IMR-90 (cell line): ENCODE data around the gene RPL10A. TPM values are rescaled to one million over a fixed set of nuclear protein-coding genes. Genes with fewer than 3 reads are reported as not detected.
"Not testable (repeated sequence)": the region's sequence is repeated elsewhere in the genome, so short reads cannot be mapped to it uniquely, and the experiment has no call there.

ENCODE experiments used
- ATAC-seq: fragments of 200-7000 bp; cut with Tn5 transposase; 2 replicates; pipeline ENCODE4 v1.9.1; 2020; ENCODE audit warnings: low read depth, mild to moderate bottlenecking, moderate library complexity
- BruUV-seq: library from RNA; stranded (reverse); fragments of 400-500 nt; replicated peaks from 2 replicates; lab custom pipeline; 2021; lab: Mats Ljungman, UMichigan
- CTCF ChIA-PET: fragments of 300-600 bp; formaldehyde crosslinking; extraction: SDS; loops from one replicate; lab custom pipeline; 2021; ENCODE audit warnings: antibody characterized with exemption; lab: Yijun Ruan, JAX
- POLR2A ChIA-PET: fragments of 300-600 bp; sonication (Branson Sonifier 250); formaldehyde crosslinking; loops from one replicate; lab custom pipeline; 2022; ENCODE audit warnings: antibody characterized with exemption; ENCODE audit not compliant: unreplicated experiment; lab: Charles Lee
- DNase-seq: peaks from one replicate; pipeline ENCODE4 v3.0.0; 2013
- H2AFZ ChIP-seq: replicated peaks from 2 replicates; pipeline ENCODE3; 2013; ENCODE audit warnings: low read length, mild to moderate bottlenecking; ENCODE audit not compliant: poor library complexity
- H2AK5ac ChIP-seq: 2 replicates; pipeline ENCODE4 v1.6.1; 2013; ENCODE audit warnings: low read depth, low read length, inconsistent platforms
- H2AK9ac ChIP-seq: replicated peaks from 2 replicates; pipeline ENCODE3; 2013; ENCODE audit warnings: mild to moderate bottlenecking, low read depth, low read length, moderate library complexity; ENCODE audit not compliant: poor library complexity
- H2BK120ac ChIP-seq: 2 replicates; pipeline ENCODE4 v1.6.1; 2013; ENCODE audit warnings: low read depth, low read length, inconsistent platforms
- H2BK15ac ChIP-seq: 3 replicates; pipeline ENCODE4 v1.6.1; 2013; ENCODE audit warnings: low read depth, low read length, inconsistent platforms
- H2BK20ac ChIP-seq: 2 replicates; pipeline ENCODE4 v1.6.1; 2013; ENCODE audit warnings: low read depth, mild to moderate bottlenecking, inconsistent platforms, low read length, moderate library complexity
- H2BK5ac ChIP-seq: 2 replicates; pipeline ENCODE4 v1.6.1; 2013; ENCODE audit warnings: mild to moderate bottlenecking, low read depth, low read length, inconsistent platforms; ENCODE audit not compliant: poor library complexity, severe bottlenecking
- H3K14ac ChIP-seq: replicated peaks from 2 replicates; pipeline ENCODE4 v1.6.1; 2013; ENCODE audit warnings: low read depth, low read length, inconsistent platforms
- H3K18ac ChIP-seq: 2 replicates; pipeline ENCODE4 v1.6.1; 2013; ENCODE audit warnings: low read depth, low read length, control low read depth
- H3K23ac ChIP-seq: 2 replicates; pipeline ENCODE4 v1.6.1; 2013; ENCODE audit warnings: low read depth, low read length, inconsistent platforms
- H3K27ac ChIP-seq: 2 replicates; pipeline ENCODE4 v1.5.1; 2013; ENCODE audit warnings: mild to moderate bottlenecking, control low read depth, low read length; ENCODE audit not compliant: insufficient read depth
- H3K27me3 ChIP-seq: 2 replicates; pipeline ENCODE4 v1.6.1; 2013; ENCODE audit warnings: low read length; ENCODE audit not compliant: control insufficient read depth, insufficient read depth
- H3K36me3 ChIP-seq: 2 replicates; pipeline ENCODE4 v1.6.1; 2013; ENCODE audit warnings: low read length, mixed read lengths; ENCODE audit not compliant: control insufficient read depth, insufficient read depth
- H3K4ac ChIP-seq: 2 replicates; pipeline ENCODE4 v1.6.1; 2013; ENCODE audit warnings: low read depth, low read length, inconsistent platforms
- H3K4me1 ChIP-seq: 2 replicates; pipeline ENCODE4 v1.6.1; 2013; ENCODE audit warnings: low read length, mixed read lengths; ENCODE audit not compliant: control insufficient read depth, insufficient read depth
- H3K4me2 ChIP-seq: 2 replicates; pipeline ENCODE4 v1.6.1; 2013; ENCODE audit warnings: low read depth, mild to moderate bottlenecking, control low read depth, low read length, moderate library complexity
- H3K4me3 ChIP-seq: 2 replicates; pipeline ENCODE4 v1.5.1; 2013; ENCODE audit warnings: low read depth, mild to moderate bottlenecking, control low read depth, low read length, moderate library complexity; ENCODE audit not compliant: insufficient read depth
- H3K56ac ChIP-seq: 2 replicates; pipeline ENCODE4 v1.6.1; 2013; ENCODE audit warnings: low read length, inconsistent platforms; ENCODE audit not compliant: insufficient read depth; ENCODE audit errors: extremely low read depth
- H3K79me1 ChIP-seq, 2 experiments: 2 replicates each; pipeline ENCODE4 v1.6.1; 2013; ENCODE audit warnings: low read length in 2 of 2, inconsistent platforms in 1 of 2, low read depth in 1 of 2
- H3K9ac ChIP-seq: 2 replicates; pipeline ENCODE4 v1.6.1; 2013; ENCODE audit warnings: low read depth, low read length, control low read depth
- H3K9me1 ChIP-seq: 2 replicates; pipeline ENCODE4 v1.6.1; 2013; ENCODE audit warnings: low read length, inconsistent platforms; ENCODE audit not compliant: insufficient read depth
- H3K9me3 ChIP-seq: 2 replicates; pipeline ENCODE4 v1.6.1; 2013; ENCODE audit warnings: low read length; ENCODE audit not compliant: control insufficient read depth, insufficient read depth
- H4K20me1 ChIP-seq: 2 replicates; pipeline ENCODE4 v1.6.1; 2013; ENCODE audit warnings: low read length, inconsistent platforms; ENCODE audit not compliant: insufficient read depth
- H4K5ac ChIP-seq: 2 replicates; pipeline ENCODE4 v1.6.1; 2013; ENCODE audit warnings: mild to moderate bottlenecking, low read depth, low read length, control low read depth
- H4K8ac ChIP-seq, 2 experiments: 2 replicates each; pipeline ENCODE4 v1.6.1; 2013; ENCODE audit warnings: low read depth in 2 of 2, low read length in 2 of 2, control low read depth in 1 of 2, inconsistent platforms in 1 of 2
- H4K91ac ChIP-seq: 2 replicates; pipeline ENCODE4 v1.6.1; 2013; ENCODE audit warnings: low read depth, low read length, inconsistent platforms; ENCODE audit not compliant: insufficient read depth
- WGBS, 2 experiments: methylation state at CpG; one replicate each; pipeline versions ENCODE4 v1.1.5 to v1.1.7; 2013; ENCODE audit warnings: missing lambda C conversion rate in 2 of 2; ENCODE audit not compliant: insufficient read length in 1 of 2; ENCODE audit errors: extremely low coverage in 2 of 2; 5-methylcytosine and 5-hydroxymethylcytosine counted together
- dilution Hi-C: fragments of 300-500 bp; cut with HindIII; formaldehyde crosslinking; loops from one replicate; pipeline ENCODE4 v1.14.3; 2018; ENCODE audit warnings: low sequenced_read_pairs; ENCODE audit not compliant: unreplicated experiment
- in situ Hi-C: fragments of 300-500 bp; cut with MboI; formaldehyde crosslinking; loops from 3 replicates; pipeline ENCODE4 v1.14.3; 2019; ENCODE audit warnings: low sequenced_read_pairs, inconsistent platforms, mixed read lengths
- intact Hi-C: fragments of 100-400 bp; cut with micrococcal nuclease; formaldehyde crosslinking; loops from 2 replicates; pipeline ENCODE4 v1.10.0; 2022
- polyA plus RNA-seq, 3 experiments: library from polyadenylated mRNA; depleted of rRNA; stranded (reverse); fragments of >200 nt; gene quantifications; 2 replicates each; pipeline ENCODE4 v1.2.3, GENCODE V29; 2012; ENCODE audit warnings: low replicate concordance in 1 of 3
- total RNA-seq: library from RNA; depleted of rRNA; stranded (reverse); fragments of >200 nt; gene quantifications from 2 replicates; pipeline ENCODE4 v1.2.3, GENCODE V29; 2012

Gene RPL10A
- total and polyA plus RNA-seq, 2 of the 4 experiments (the other 2 are of a cell fraction), result 2,310 to 3,153 TPM

DNA sequence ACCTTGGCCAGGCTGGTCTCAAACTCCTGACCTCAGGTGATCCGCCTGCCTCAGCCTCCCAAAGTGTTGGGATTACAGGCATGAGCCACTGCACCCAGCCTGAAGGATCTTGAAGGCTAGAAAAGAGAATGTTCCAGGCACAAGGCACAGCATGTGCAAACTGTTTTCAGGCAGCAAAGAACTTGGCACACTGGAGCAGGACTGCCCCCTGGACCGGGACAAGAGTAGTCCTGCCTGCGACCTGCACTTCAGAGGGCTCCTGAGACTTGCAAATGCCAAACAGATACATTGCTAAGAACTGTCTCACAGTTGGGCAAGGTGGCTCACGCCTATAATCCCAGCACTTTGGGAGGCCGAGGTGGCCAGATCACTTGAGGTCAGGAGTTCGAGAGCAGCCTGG, 47.7 kb downstream of the RPL10A start:
- 80% methylated on average over 1 of the region's 6 CpGs; no CpG with 5 or more reads in 1 of the 2 experiments for WGBS, 2 experiments

More for the DNA sequence above, 47.7 kb downstream of the RPL10A start:
- H3K79me1 ChIP-seq, H3K9me3 ChIP-seq, H2BK5ac ChIP-seq, H4K91ac ChIP-seq, H4K5ac ChIP-seq, H3K27ac ChIP-seq, H2AK9ac ChIP-seq, intact Hi-C loops, H3K14ac ChIP-seq, H4K8ac ChIP-seq, H2BK120ac ChIP-seq, H3K4me2 ChIP-seq, BruUV-seq, ATAC-seq, DNase-seq, H3K36me3 ChIP-seq, H4K20me1 ChIP-seq, dilution Hi-C loops, in situ Hi-C loops, H2BK20ac ChIP-seq, H3K56ac ChIP-seq, H2AK5ac ChIP-seq, POLR2A ChIA-PET, H3K4me1 ChIP-seq, CTCF ChIA-PET, H3K18ac ChIP-seq, H3K9me1 ChIP-seq, H2BK15ac ChIP-seq, H3K23ac ChIP-seq, H3K9ac ChIP-seq, H3K4me3 ChIP-seq, H2AFZ ChIP-seq, H3K4ac ChIP-seq: not testable (repeated sequence)
- H3K27me3 ChIP-seq, result peaks cover 30% of the 10 kb centered on the region
